NCI-H1694 treated with DMSO at 0.1 percent for 48 hours (cell line): ENCODE measurements around the gene MARCOL.

Source experiments
- DNase-seq: peaks from one replicate; lab custom pipeline; 2025; lab: John Stamatoyannopoulos, UW

MARCOL gene, protein sequence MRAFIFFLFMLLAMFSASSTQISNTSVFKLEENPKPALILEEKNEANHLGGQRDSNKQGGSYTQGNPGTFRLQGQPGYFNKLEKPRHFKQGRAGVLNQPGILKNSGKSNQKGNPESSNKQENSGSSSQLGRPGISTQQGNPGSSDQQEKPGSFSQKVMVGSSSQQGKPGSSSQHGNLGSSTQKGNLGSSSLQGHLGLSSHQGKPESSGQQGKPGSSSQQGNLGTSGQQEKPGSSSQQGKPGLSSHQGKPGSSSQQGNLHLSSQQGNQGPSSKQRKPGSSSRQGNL

DNA sequence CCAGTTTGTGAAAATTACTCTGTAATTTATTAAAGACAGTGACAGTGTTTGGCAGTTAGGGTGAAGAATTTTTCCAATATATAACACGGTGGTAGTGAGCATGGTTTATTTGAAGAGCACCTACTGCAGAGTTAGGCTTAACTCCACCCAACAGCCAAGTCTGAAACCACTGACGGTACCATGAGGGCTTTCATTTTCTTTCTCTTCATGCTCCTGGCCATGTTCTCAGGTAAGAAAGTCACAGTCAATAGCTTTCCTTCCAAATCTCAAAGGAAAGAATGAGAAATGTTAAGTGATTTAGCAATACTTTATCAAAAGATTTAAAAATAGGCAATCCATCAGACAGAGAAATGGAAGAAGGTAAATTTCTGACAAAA is at the start of gene MARCOL:
MARCOL (plus strand) TSS at position 108 of the 377 bp plus-strand sequence; CDS start at position 181, 73 bp downstream.
- no peak for DNase-seq

DNA sequence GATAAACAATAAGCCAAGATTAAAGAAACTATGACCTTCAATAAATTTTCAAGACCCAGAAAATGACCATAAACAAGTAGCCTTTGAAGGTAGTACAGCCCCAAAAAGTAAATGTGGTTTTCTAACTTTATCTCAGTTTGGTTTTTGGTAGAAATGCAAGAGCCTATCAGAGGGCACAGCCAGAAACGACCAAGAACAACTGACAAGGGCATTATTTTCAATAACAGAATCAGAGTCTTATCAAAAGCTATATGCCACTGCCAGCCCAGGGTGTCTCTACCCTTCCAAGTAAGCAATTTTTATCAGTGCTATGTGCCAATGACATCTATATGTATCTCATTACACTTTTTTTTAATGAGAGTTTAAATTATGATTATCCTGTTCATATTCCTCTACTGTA is 47.3 kb upstream of the MARCOL start:
- DNase-seq: no peak

DNA sequence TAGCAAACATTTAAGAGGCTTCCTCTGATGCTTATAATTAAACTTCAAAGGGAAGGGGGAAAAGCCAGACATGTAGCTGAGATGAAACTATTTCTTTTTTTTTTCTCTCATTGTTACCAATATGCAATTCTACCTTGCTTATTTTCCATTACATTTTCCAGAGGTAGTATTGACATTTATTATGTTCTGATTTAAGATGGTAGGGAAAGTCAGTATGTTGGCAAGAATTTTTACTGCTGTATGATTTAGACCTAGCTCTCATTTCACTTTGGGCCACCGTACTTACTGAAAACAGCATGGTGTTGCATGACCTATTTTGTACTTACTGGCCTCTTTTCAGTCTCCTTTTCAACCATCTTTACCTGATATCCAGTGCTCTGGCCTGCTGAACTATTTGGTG is 45.1 kb upstream of the MARCOL start:
- DNase-seq: no peak

DNA sequence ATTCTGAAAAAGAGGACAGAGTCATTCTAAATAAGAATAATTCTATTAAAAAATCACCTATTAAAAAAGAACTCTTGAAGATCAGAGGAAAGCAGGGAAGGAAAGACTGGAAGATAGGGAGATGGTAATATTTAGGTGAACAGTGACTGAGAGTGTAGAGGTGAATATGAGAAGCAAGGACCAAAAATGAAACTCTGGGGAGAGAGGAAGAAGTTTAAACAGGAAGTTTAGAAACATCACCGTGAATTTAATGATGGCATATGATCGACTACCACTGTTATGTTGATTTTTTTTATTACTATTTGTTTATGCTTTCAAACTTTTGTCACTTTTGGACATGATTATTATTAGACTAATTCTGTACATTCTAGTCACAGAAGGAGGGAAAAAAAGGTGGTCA is 37.2 kb upstream of the MARCOL start:
- no peak for DNase-seq

DNA sequence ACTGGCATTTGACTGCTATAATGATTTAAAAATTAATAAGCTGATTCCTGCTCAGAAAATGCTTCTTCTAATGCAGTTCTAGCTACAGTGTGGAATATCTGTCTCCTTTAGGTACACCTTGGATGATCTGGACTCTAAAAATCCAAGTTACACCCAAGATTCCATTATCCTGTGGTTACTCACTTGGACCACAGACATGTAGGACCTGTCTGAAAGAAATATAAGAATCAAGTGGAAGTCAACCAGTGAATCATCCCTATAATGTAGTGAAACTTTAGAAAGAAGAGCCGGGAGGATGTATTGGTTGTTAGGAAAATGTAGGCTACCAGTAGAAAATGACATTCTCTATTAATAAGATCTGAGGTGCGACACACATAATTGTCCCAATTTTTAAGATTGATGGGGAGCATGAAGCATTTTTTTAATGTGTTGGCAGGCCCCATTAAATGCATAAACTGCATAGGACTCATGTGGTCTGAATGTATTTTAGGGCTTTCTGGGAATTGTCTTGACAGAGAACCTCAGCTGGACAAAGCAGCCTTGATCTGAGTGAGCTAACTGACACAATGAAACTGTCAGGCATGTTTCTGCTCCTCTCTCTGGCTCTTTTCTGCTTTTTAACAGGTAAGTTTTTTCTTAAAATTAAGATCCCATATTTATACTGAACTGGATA is 35.7 kb upstream of the MARCOL start, which contains the start of gene SPINK6:
SPINK6 (plus strand) TSS at position 512 of the 673 bp plus-strand sequence; CDS start at position 567, 55 bp downstream.
- DNase-seq: no peak

DNA sequence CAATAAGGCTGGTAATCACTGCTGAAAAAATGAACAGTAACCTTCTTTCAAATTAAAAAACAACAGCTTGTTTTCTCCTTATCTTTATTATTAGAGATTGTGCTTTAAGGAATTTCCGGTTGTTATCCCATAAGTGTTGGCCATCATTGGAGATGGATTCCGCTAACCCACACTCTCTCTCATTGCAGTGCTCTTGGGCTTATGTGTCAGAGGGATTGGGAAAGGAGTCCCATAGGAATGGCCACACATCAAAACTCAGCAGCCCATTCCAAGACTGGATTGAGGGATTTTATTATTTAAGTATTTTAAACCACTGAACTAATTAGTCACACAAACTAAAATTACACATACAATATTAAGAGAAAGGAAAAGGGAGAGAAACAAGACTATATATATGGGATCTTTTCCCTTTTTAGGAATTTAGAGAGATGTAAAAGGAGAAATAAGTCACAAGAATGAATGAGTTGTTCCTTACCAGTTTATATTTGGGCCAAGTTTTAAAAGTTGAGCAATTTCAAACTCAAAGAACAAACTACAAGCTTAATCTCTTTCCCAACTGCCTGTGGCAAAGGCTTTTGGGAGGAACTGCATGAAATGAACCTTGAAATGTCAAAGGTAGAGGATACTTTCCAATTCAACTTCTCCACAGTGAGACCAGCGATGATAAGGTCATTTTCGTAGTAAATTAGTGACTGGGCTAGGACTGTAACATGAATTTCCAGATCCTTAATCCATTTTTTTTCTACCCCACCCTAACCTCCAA is 33.1 kb upstream of the MARCOL start:
- no peak for DNase-seq

DNA sequence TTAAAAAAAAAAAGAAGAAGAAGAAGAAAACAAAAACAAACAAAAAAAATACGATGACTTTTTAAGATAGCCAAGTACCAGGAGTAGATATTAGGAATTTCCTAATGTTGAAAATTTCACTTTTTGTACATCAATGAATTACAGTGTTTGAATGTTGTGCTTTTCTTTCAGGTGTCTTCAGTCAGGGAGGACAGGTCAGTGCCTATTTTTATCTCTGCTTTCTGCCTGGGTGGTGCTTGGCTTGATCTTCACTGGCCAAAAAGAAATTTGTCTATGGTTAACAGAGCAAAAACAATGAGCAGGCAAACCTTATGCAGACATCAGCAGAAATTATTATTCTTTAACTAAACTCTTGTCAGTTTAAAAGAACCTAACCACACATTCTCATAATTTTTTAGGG is 32.5 kb upstream of the MARCOL start:
- no peak for DNase-seq

DNA sequence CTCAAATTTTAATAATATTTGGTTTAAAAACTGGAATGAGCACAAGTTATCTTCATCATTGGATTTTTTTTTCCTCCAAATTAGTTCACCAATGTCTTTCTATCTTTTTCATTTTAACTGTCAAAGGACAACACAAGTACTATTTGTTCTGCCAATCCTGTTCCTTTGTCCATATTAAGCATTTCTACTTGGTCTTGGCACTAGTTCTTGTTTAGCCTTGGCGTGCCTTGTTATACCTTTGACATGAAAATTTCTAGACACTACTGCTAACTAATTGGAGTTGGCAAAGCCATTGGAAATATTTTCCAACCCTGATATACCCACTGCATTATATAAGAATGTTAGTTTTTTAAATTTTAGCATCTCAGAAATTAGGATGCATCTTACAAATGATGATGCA is 31.7 kb upstream of the MARCOL start:
- DNase-seq: no peak

DNA sequence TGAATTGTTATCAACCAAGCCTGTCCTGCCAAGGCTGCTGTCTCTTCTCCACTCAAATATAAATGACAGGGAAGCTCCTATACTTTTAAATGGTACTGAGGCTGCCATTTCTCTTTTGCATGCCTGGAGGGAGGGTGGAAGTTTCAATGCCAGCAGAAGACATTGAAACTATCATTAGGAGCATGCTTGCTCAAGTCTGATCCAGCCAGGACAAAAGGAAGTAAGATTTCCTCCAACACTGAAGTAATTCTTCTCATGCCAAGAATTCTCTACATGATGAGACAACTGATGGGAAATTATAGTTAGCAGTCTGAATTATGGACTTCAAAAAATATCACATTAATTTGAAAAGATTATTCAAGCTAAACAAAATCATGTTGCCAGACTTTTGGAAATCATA is 30.1 kb upstream of the MARCOL start:
- DNase-seq: no peak

DNA sequence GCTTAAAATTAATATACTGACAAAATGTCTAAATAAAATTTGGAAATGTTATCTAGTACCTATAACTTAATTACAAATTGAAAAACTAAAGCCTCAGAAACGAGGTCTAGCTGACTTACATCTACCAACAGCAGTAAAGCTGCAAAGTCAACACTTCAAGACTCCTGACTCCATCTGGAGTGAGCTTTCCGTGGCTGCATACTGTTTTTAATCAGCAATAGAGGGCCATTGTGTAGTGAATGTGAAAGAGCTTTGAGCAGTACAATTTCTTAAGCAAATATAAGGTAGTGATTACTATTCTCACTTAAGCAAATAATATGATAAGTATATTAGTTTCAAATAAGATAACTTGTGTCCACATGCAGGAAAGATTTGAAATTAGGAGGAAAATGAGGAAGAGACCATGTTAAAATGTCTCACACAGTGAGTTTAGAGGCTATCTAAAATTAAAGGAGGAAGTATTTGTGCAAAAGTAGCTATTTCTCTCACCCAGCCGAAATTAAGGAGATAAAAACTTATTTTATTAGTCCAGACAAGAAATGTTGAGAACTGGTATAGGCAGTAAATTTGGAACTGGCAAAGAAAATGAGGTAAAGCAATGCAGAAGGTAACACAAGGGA is 29.1 kb upstream of the MARCOL start:
- no peak for DNase-seq

DNA sequence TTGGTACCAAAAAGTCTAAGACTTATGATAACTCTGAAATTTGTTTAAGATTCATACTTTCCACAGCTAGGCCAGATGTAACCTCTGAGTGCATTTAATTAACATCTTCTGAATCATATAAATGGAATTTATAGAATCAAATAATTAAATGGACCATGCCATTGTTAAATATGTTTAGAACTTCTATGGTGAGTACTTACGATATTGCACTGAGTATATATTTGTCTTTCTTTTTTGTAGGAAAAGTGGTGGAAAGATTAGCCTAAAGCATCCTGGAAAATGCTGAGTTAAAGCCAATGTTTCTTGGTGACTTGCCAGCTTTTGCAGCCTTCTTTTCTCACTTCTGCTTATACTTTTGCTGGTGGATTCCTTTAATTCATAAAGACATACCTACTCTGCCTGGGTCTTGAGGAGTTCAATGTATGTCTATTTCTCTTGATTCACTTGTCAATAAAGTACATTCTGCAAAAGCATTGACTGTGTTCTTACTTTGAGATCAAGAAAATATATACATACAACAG is 23.6 kb upstream of the MARCOL start:
- no peak for DNase-seq

DNA sequence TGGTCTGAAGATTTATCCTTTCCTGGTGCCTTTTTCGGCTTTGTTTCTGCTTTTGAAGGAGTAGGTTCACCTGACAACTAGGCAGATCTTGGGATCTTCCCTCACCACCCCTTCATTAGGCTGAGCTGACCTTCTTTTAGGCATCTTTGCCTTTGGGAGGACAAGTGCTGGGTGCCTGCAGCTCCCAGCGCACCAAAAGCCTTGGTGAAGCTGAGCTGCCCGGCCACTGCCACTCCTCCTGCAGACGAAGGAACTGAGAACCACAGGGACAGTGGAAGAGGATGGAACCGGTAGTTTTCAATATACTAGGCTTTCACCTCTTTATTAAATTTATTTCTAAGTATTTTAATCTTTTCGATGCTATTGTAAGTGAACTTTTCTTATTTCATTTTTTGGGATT is 16.8 kb upstream of the MARCOL start:
- DNase-seq: no peak

DNA sequence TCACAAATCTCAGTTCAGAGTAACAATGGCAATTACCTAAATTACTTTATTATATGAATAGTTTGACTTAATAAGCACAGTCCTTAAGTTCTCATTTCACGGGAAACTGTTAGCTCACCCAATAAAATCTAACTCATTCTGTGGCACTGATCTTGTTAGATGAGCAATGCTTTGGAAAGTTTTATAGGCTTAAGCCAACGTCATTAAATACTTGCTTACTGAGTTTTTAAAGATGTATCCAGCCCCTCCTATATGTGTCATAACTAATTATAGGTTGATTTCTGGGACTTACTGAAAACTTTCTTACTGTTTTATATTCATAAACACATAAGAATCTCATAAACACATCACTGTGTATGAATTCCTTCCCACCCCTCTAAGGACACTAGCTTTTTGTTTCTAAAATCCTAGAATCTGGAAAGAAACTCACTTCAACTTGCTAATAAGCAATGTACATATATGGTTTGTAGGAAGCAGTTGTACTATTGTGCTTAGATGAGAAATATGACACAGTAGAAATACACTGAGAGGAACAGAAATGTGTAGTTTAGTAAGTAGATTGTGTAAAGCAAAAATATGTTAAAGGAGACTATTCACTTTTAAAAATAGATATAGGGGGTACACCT is 14.1 kb upstream of the MARCOL start:
- DNase-seq: no peak

DNA sequence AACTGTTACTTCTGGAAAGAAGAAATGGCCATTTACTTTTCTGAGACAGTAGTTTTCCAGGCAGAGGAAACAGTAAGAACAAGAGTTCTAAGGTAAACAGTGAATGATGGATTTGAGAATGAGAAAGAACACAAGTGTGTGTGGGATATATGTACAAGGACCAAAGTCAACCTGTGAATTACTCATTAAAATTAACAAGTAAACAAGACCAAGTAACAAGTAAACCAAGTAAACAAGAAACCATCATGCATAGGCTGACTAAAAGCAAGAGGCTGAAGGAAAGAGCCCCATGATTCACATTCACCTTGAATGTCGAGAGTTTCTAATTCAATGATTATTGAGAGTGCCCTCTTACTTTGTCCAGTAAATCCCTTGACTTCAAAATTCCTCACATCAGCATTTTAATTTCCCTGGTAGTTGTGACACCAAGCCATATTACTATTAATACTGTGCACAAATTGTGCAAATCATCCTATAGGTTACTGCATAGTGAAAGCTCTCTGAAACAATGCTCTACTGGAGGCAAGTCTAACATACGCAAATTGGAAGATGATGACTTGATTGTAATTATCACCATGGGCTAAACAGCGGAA is 9.8 kb upstream of the MARCOL start:
- DNase-seq: no peak

DNA sequence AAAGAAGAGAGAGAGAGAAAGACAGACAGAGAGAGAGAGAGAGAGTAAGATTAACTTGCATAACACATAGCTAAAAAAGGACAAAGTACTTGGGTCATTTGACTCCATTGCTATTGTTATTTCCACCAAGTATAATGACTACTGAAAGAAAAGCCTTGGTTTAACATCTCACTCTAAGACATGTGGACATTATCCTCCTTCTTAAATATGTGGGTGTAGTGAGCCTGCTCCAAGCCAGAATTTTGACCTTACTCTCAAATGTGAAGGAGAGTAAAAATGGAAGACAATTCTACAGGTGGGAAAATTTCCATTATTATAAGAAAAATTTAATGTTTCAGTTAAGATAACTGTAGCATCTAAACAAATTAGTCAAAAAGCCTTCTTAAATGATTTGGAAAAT is 8.5 kb upstream of the MARCOL start:
- DNase-seq: no peak

DNA sequence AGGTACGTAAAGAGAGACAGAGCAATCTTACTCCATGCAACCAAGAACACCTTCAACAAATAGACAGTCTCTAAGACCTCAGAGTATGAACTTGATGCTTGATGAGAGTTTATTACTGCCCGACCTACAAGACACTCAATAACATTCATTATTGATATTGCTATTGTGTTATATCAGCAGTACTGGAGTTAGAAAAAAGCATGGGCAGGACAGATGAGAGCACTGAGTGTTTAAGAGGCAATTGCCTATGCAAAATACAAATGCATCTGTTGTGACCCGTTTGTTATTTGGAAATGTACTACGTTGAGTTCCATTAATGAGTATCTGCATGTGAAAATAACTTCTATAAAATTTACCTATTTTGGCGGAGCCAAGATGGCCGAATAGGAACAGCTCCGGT is 8.1 kb upstream of the MARCOL start:
- no peak for DNase-seq

DNA sequence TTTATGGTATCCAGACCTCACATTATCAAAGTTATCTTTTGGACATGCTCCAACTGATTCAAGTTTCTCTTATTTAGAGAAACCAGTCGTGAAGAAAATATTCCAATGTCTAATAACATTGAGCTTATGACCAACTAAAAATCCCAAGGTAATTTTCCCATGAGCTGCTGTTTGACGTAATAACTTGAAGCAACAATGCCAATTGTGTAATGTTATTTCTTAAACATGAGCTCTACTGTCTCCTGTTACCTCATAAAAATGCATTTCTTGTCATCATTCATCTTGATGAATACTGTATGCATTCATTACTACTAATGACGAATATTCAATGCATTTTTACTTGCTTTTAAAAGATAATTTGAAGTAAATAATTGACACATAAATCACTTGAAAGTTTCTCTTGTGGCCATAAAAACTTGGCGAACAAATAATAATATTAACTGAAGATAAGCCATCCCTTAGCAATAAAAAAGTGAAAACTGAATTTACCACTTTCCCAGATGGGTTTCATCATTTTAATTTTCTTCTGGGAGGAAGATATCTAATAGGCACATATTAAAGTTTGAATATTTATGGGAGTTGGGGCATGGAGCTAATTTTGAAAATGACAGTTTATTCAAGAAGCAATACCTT is 424 bp upstream of the MARCOL start:
- DNase-seq: no peak

DNA sequence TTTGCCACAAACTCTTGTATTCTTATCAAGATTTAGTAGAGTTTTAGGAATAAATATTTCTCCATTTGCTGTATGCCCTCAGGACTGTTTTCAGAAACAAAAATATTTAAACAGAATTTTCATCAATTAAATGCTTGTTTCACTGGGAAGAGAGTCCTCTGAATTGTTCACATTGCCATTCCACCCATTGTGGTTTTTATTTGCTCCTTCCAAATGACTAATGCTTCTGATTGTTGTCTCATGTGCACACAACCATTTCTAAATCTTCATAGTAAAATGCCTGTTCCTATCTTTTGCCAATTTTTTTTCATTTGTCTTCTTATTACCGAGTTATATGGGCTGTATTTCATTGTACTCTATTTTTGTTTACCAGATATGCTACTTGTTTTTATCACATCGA is 10.6 kb downstream of the MARCOL start:
- no peak for DNase-seq

DNA sequence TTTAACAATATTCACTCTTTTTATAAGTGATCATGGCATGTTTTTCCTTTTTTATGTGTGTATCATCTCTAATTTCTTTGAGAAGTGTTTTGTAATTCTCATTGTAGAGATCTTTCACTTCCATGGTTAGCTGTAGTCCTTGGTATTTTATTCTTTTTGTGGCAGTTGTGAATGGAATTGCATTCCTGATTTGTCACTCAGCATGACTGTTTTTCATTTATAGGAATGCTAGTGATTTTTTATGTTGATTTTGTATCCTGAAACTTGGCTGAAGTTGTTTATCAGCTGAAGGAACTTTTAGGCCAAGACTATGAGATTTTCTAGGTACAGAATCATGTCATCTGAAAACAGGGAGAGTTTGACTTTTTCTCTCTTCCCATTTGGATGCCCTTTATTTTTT is 17.1 kb downstream of the MARCOL start:
- no peak for DNase-seq

DNA sequence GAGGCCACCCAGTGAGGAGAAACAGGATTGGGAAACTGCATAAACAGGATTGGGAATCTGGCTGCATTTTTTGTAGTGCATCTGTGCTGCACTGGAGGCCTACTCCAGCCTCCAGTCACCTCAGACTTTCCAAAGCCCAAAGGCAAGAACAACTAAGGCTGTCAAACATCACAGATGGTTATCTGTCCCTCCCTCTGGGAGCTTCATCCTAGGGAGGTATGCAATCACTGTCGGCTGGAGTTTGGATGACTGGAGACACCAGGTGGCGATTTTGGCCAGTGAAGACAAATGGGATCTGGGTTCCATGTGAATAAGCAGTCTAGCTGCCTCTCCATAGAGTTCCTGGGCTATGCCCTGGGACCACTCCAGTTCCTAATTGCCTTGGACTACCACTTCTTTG is 21.0 kb downstream of the MARCOL start:
- DNase-seq: no peak

DNA sequence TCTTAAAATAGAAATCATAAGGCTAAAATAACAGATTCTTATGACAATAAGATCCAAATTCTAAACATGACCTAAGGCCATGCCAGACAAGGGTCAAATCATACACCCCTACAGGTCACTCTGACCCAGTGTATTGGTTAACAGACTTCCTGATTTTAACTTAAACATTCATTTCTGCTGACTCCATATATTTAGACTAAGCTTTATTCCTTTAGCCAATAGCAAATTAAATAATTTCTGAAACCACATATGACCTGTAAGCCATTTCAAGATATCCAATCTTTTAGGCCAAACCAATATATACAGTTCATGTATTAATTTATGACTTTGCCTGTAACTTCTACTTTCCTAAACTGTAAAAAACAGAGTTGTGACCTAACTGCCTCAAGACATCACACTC is 22.9 kb downstream of the MARCOL start:
- DNase-seq: no peak
